Sigmoid colon (tissue), 7 donors: ENCODE data around the gene DSCAM. TPM values are rescaled to one million over a fixed set of nuclear protein-coding genes. Genes with fewer than 3 reads are reported as not detected.

Source experiments
- DNase-seq: peaks from one replicate; pipeline ENCODE4 v3.0.0-alpha.2; 2019
- H3K27ac ChIP-seq, 4 donors: fragments of 200-600 bp; sonication (generic); one replicate each; pipeline ENCODE4 v1.5.1; 2016 to 2019; ENCODE audit warnings: mild to moderate bottlenecking in 1 of 4
- H3K27me3 ChIP-seq, 3 donors: fragments of 200-600 bp; sonication (generic); one replicate each; pipeline ENCODE4 v1.5.1; 2019; ENCODE audit warnings: mild to moderate bottlenecking in 1 of 3
- H3K36me3 ChIP-seq, 4 donors: fragments of 200-600 bp; sonication (generic); one replicate each; pipeline ENCODE4 v1.5.1; 2016 to 2019
- H3K4me1 ChIP-seq, 4 donors: fragments of 200-600 bp; sonication (generic); one replicate each; pipeline ENCODE4 v1.5.1; 2017 to 2019
- H3K4me3 ChIP-seq, 4 donors: fragments of 200-600 bp; sonication (generic); one replicate each; pipeline ENCODE4 v1.5.1; 2017 to 2019; ENCODE audit warnings: mild to moderate bottlenecking in 2 of 4, moderate library complexity in 1 of 4
- H3K9me3 ChIP-seq, 4 donors: fragments of 200-600 bp in 3 of 4; sonication (generic) in 3 of 4; one replicate each; pipeline versions ENCODE4 v1.5.1 to v1.6.1; 2013 to 2019
- EP300 ChIP-seq, 4 donors: sonication (generic); formaldehyde crosslinking; IDR thresholded peaks; one replicate each; pipeline ENCODE4 v1.6.1; 2017; ENCODE audit warnings: antibody characterized with exemption in 4 of 4
- POLR2A ChIP-seq, 2 donors: fragments of 450-650 bp; IDR thresholded peaks; one replicate each; pipeline ENCODE4 v1.6.1; 2016; ENCODE audit warnings: antibody characterized with exemption in 2 of 2, mild to moderate bottlenecking in 2 of 2, moderate library complexity in 2 of 2
- POLR2AphosphoS5 ChIP-seq, 4 donors: sonication (generic); formaldehyde crosslinking; IDR thresholded peaks; one replicate each; pipeline ENCODE4 v1.6.1; 2017; ENCODE audit warnings: antibody characterized with exemption in 4 of 4
- WGBS, 2 donors: extraction: QIAGEN DNeasy Blood & Tissue Kit; methylation state at CpG; one replicate each; pipeline ENCODE4 v1.1.7; 2013; 5-methylcytosine and 5-hydroxymethylcytosine counted together
- intact Hi-C: fragments of 100-400 bp; cut with DNase I; formaldehyde crosslinking; loops from one replicate; pipeline ENCODE4 v1.15.1; 2023
- polyA plus RNA-seq, 3 donors: library from polyadenylated mRNA; stranded (reverse); fragments of 200-250 nt; gene quantifications; one replicate each; pipeline ENCODE4 v1.2.3, GENCODE V29; 2013
- total RNA-seq, 4 donors: library from RNA; depleted of rRNA; stranded (reverse); fragments of >200 nt; gene quantifications; one replicate each; pipeline ENCODE4 v1.1.0, GENCODE V29; 2016
- TF ChIP-seq, protein P1 (sequence below), 4 experiments: fragments of 450-650 bp in 3 of 4; fragments of 200-600 bp in 1 of 4; IDR thresholded peaks; one replicate each; pipeline ENCODE4 v1.5.1; 2016 to 2019; ENCODE audit warnings: antibody characterized with exemption in 4 of 4, mild to moderate bottlenecking in 3 of 4, moderate library complexity in 2 of 4
- donor health status: healthy with polysubstance abuse.
- donor health status: Bipolar disorder and iron deficiency.
- donor health status: healthy.

DSCAM gene
- total and polyA plus RNA-seq, 7 donors = 0.17 to 0.55 (median 0.33) TPM; not detected in 2

DNA sequence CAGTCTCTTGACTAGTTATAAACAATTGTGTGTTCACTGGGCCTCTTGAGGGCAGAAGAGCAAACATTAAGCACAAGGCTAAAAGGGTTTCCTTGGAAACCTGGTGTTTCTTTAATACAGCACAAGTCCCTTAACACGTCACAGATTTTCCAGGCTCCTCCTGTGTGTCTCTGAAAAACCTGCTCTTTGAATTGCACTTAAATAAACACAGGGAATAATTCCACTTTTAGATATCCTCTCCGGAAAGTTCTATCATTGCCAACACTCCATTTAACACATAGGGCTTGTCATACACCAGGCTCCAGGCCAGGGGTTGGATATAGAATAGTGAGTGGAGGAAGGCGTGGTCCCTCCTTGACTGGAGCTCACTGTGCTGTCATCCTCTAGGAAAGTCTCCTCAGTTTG lies 442.6 kb downstream of the DSCAM start:
- 30 to 48% methylated on average over 3 of the region's 3 CpGs for WGBS, 2 donors
- H3K4me3 ChIP-seq = no peak overlapping the region
- DNase-seq = no peak
- TF ChIP-seq POLR2A (IDR thresholded peaks at IDR 0.05) = no peak
- no peak for TF ChIP-seq POLR2AphosphoS5 (IDR thresholded peaks at IDR 0.05)
- TF ChIP-seq, protein P1, sequence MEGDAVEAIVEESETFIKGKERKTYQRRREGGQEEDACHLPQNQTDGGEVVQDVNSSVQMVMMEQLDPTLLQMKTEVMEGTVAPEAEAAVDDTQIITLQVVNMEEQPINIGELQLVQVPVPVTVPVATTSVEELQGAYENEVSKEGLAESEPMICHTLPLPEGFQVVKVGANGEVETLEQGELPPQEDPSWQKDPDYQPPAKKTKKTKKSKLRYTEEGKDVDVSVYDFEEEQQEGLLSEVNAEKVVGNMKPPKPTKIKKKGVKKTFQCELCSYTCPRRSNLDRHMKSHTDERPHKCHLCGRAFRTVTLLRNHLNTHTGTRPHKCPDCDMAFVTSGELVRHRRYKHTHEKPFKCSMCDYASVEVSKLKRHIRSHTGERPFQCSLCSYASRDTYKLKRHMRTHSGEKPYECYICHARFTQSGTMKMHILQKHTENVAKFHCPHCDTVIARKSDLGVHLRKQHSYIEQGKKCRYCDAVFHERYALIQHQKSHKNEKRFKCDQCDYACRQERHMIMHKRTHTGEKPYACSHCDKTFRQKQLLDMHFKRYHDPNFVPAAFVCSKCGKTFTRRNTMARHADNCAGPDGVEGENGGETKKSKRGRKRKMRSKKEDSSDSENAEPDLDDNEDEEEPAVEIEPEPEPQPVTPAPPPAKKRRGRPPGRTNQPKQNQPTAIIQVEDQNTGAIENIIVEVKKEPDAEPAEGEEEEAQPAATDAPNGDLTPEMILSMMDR (IDR thresholded peaks at IDR 0.05) = no peak
- TF ChIP-seq EP300 (IDR thresholded peaks at IDR 0.05) = no peak
- H3K27me3 ChIP-seq = no peaks in the 10 kb centered on the region
- H3K27ac ChIP-seq = no peak overlapping the region
- intact Hi-C loops = no loop called here
- H3K4me1 ChIP-seq = peaks cover 0 to 7% (median 0%) of the 10 kb centered on the region in 4 donors
- peaks cover 0 to 7% (median 0%) of the 10 kb centered on the region in 4 donors for H3K9me3 ChIP-seq
- H3K36me3 ChIP-seq = no peaks in the 10 kb centered on the region

DNA sequence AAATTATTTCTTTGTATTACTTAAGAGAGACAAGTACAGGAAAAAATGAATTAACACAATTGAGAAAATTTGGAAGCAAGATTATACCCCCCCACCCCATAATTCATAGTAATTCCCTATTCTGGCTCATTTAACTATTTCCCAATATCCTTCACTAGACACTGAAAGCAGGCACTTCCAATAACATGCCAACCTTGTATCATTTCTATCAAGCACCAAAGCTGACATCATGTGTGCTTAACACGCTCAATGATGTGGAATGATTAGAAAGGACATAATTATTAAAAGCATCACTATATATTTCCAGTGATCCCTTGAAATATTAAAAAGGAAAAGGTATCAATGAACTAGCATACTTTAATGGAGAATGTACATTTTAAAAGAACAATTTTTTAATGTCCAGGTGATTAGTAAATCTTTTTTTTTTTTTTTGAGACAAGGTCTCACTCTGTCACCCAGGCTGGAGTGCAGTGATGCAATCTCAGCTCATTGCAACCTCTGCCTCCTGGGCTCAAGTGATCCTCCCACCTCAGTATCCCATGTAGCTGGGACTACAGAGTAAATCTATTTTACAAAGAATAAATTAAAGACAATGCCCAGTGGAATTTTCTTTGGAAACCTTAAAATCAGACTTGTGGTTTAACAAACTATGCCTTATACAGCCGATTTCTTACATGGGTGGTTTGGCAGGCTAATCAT lies 443.9 kb downstream of the DSCAM start:
- 87 to 89% methylated on average over 2 of the region's 2 CpGs for WGBS, 2 donors
- intact Hi-C loops = no loop called here
- TF ChIP-seq POLR2A (IDR thresholded peaks at IDR 0.05) (no peak), POLR2AphosphoS5 (IDR thresholded peaks at IDR 0.05) (no peak), EP300 (IDR thresholded peaks at IDR 0.05) (no peak)
- TF ChIP-seq, protein P1 (IDR thresholded peaks at IDR 0.05) = no peak

DNA sequence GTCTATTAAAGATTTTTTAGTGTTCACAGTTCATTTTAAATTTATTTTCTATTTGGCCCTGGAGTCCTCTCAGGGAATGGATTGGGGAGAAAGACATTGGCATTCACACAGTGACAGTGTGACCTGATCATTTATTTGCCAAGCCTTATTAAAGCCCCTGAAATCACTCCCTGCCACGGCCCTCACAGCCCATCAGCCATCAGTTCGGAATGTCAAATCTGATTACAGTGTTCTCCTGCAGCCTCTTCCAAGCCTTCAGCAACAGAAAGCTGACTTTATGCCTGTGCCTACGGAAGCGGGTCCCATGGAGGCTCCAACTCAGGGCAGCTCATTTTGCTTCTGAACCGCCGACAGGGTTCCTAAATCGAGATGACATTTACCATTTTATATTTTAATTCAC lies 451.2 kb downstream of the DSCAM start:
- 79 to 86% methylated on average over 7 of the region's 7 CpGs for WGBS, 2 donors
- H3K4me3 ChIP-seq = no peak overlapping the region
- H3K27me3 ChIP-seq = no peaks in the 10 kb centered on the region
- no peak overlapping the region for H3K27ac ChIP-seq
- no peaks in the 10 kb centered on the region for H3K36me3 ChIP-seq
- H3K9me3 ChIP-seq = no peaks in the 10 kb centered on the region
- intact Hi-C loops = no loop called here
- TF ChIP-seq POLR2A (IDR thresholded peaks at IDR 0.05) = no peak
- TF ChIP-seq POLR2AphosphoS5 (IDR thresholded peaks at IDR 0.05) = no peak
- TF ChIP-seq EP300 (IDR thresholded peaks at IDR 0.05) = no peak
- TF ChIP-seq, protein P1 (IDR thresholded peaks at IDR 0.05) = no peak
- DNase-seq = no peak
- no peaks in the 10 kb centered on the region for H3K4me1 ChIP-seq

More for the DNA sequence above, 443.9 kb downstream of the DSCAM start:
- H3K36me3 ChIP-seq = no peaks in the 10 kb centered on the region
- H3K9me3 ChIP-seq = peaks cover 0 to 7% (median 0%) of the 10 kb centered on the region in 4 donors
- no peak for DNase-seq
- H3K4me3 ChIP-seq = no peak overlapping the region
- no peaks in the 10 kb centered on the region for H3K27me3 ChIP-seq
- peaks cover 0 to 7% (median 0%) of the 10 kb centered on the region in 4 donors for H3K4me1 ChIP-seq
- no peak overlapping the region for H3K27ac ChIP-seq

DNA sequence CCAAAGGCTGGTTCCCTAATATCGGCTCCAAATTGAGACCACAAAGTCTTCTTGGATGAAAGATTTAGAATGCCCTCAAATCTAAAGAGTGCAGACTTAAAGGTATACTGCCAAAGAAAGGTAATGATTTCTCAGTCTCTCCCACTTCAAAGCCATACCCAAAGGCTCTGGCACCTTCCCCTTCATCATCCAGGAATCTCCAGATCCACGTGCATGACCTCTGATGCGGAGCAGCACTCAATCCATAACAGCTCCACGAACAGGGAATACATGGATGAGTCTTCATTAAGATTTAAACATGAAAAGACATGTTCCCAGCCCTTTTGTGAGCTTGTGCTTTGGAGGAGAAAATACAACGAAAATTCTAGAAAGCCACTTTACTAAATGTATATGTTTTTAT lies 453.9 kb downstream of the DSCAM start:
- intact Hi-C loops = no loop called here
- H3K9me3 ChIP-seq = no peaks in the 10 kb centered on the region
- H3K4me3 ChIP-seq = no peak overlapping the region
- no peaks in the 10 kb centered on the region for H3K36me3 ChIP-seq
- DNase-seq = no peak
- H3K27me3 ChIP-seq = no peaks in the 10 kb centered on the region
- no peaks in the 10 kb centered on the region for H3K4me1 ChIP-seq
- WGBS, 2 donors = 66 to 77% methylated on average over 5 of the region's 5 CpGs
- no peak for TF ChIP-seq POLR2A (IDR thresholded peaks at IDR 0.05)
- no peak for TF ChIP-seq POLR2AphosphoS5 (IDR thresholded peaks at IDR 0.05)
- no peak for TF ChIP-seq EP300 (IDR thresholded peaks at IDR 0.05)
- TF ChIP-seq, protein P1 (IDR thresholded peaks at IDR 0.05) = no peak
- H3K27ac ChIP-seq = no peak overlapping the region
